HFFc6 (cell line): ENCODE data around the gene PIP. TPM values are rescaled to one million over a fixed set of nuclear protein-coding genes. Genes with fewer than 3 reads are reported as not detected.
"Not testable (repeated sequence)": the region's sequence is repeated elsewhere in the genome, so short reads cannot be mapped to it uniquely, and the experiment has no call there.

Experiments used
- DNase-seq: peaks from one replicate; pipeline ENCODE4 v3.0.0-alpha.2; 2018
- H3K27ac Mint-ChIP-seq: 2 replicates; pipeline ENCODE4 v1.8.0; 2020; ENCODE audit warnings: mild to moderate bottlenecking, mixed read lengths
- H3K27me3 Mint-ChIP-seq: 2 replicates; pipeline ENCODE4 v1.8.0; 2021; ENCODE audit warnings: mild to moderate bottlenecking, moderate library complexity, mixed read lengths; ENCODE audit not compliant: insufficient read depth
- H3K36me3 Mint-ChIP-seq: 2 replicates; pipeline ENCODE4 v1.8.0; 2021; ENCODE audit warnings: low read depth, mixed read lengths
- H3K4me1 Mint-ChIP-seq: 2 replicates; pipeline ENCODE4 v1.8.0; 2020; ENCODE audit warnings: low read depth, mixed read lengths
- H3K4me3 Mint-ChIP-seq: 2 replicates; pipeline ENCODE4 v1.8.0; 2020; ENCODE audit warnings: mild to moderate bottlenecking, moderate library complexity, mixed read lengths
- H3K9me3 Mint-ChIP-seq: 2 replicates; pipeline ENCODE4 v1.8.0; 2020; ENCODE audit warnings: mild to moderate bottlenecking, mixed read lengths
- total RNA-seq, 6 experiments: library from RNA; stranded (reverse); fragmentation: NEBNext Ultra II Directional; extraction: Animal tissue kit (Norgen Biotek cat#: 25700); gene quantifications; 2 replicates in 1 of 6; 3 replicates in 5 of 6; pipeline ENCODE4 v1.2.3, GENCODE V29; 2021
- TF ChIP-seq, protein P1 (sequence below): fragments of 200-600 bp; sonication (generic); IDR thresholded peaks from 2 replicates; pipeline ENCODE4 v1.5.0; 2021; ENCODE audit warnings: antibody characterized with exemption, mild to moderate bottlenecking

PIP gene
- total RNA-seq, 6 experiments from 2014 or later = not detected

- H3K36me3 Mint-ChIP-seq = no peaks in the 10 kb centered on the region
- DNase-seq = no peak
Measured at GRCh38 chr7:143117395-143117794, 14.5 kb upstream of the PIP start.

GRCh38 chr7:143120691-143121405 is 11.0 kb upstream of the PIP start:
- Mint-ChIP-seq H3K4me3 (no peak overlapping the region), H3K9me3 (peaks cover 43% of the 10 kb centered on the region), H3K36me3 (no peaks in the 10 kb centered on the region), H3K27ac (no peak overlapping the region), H3K4me1 (no peaks in the 10 kb centered on the region), H3K27me3 (no peaks in the 10 kb centered on the region; the same call in 1 of the 2 replicates)
- no peak for DNase-seq
- TF ChIP-seq, protein P1, sequence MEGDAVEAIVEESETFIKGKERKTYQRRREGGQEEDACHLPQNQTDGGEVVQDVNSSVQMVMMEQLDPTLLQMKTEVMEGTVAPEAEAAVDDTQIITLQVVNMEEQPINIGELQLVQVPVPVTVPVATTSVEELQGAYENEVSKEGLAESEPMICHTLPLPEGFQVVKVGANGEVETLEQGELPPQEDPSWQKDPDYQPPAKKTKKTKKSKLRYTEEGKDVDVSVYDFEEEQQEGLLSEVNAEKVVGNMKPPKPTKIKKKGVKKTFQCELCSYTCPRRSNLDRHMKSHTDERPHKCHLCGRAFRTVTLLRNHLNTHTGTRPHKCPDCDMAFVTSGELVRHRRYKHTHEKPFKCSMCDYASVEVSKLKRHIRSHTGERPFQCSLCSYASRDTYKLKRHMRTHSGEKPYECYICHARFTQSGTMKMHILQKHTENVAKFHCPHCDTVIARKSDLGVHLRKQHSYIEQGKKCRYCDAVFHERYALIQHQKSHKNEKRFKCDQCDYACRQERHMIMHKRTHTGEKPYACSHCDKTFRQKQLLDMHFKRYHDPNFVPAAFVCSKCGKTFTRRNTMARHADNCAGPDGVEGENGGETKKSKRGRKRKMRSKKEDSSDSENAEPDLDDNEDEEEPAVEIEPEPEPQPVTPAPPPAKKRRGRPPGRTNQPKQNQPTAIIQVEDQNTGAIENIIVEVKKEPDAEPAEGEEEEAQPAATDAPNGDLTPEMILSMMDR = no peak

More at GRCh38 chr7:143117395-143117794, 14.5 kb upstream of the PIP start:
- no peaks in the 10 kb centered on the region for H3K4me1 Mint-ChIP-seq
- peaks cover 49% of the 10 kb centered on the region for H3K9me3 Mint-ChIP-seq
- H3K4me3 Mint-ChIP-seq = no peak overlapping the region
- H3K27me3 Mint-ChIP-seq = no peaks in the 10 kb centered on the region
- H3K27ac Mint-ChIP-seq = no peak overlapping the region
- TF ChIP-seq, protein P1 = no peak

DNA sequence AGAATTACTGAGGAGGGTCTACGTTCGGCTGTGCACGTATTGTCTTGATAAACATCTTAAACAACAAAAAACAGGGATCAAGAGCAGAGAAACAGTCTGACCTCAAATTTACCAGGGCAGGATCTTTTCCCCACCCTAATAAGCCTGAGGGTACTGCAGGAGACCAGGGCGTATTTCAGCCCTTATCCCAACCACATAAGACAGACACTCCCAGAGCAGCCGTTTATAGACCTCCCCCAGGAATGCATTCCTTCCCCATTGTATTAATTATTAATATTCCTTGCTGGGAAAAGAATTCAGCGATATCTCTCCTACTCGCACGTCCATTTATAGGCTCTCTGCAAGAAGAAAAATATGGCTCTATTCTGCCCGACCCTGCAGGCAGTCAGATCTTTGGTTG is 8.6 kb upstream of the PIP start:
- not testable (repeated sequence) for H3K36me3 Mint-ChIP-seq, H3K4me1 Mint-ChIP-seq, H3K27ac Mint-ChIP-seq, H3K4me3 Mint-ChIP-seq, H3K27me3 Mint-ChIP-seq, DNase-seq
- H3K9me3 Mint-ChIP-seq = peaks cover 44% of the 10 kb centered on the region

- no peak overlapping the region for H3K4me3 Mint-ChIP-seq
- H3K9me3 Mint-ChIP-seq = peaks cover 41% of the 10 kb centered on the region
- DNase-seq = no peak
- H3K36me3 Mint-ChIP-seq = no peaks in the 10 kb centered on the region
- H3K27ac Mint-ChIP-seq = no peak overlapping the region
- no peaks in the 10 kb centered on the region for H3K4me1 Mint-ChIP-seq
- TF ChIP-seq, protein P1 = no peak
- no peaks in the 10 kb centered on the region; the same call in none of the 2 replicates for H3K27me3 Mint-ChIP-seq
Measured at GRCh38 chr7:143126146-143126545, 5.7 kb upstream of the PIP start.

- TF ChIP-seq, protein P1 = no peak
- no peaks in the 10 kb centered on the region; the same call in none of the 2 replicates for H3K27me3 Mint-ChIP-seq
Measured at GRCh38 chr7:143129051-143129450, 2.8 kb upstream of the PIP start.

GRCh38 chr7:143129477-143129876 is 2.4 kb upstream of the PIP start:
- Mint-ChIP-seq H3K4me1 (no peaks in the 10 kb centered on the region), H3K27me3 (no peaks in the 10 kb centered on the region; the same call in none of the 2 replicates), H3K36me3 (no peaks in the 10 kb centered on the region; the same call in 1 of the 2 replicates), H3K4me3 (no peak overlapping the region), H3K9me3 (peaks cover 17% of the 10 kb centered on the region), H3K27ac (no peak overlapping the region)
- TF ChIP-seq, protein P1 = no peak
- no peak for DNase-seq

More at GRCh38 chr7:143129051-143129450, 2.8 kb upstream of the PIP start:
- no peak for DNase-seq
- Mint-ChIP-seq H3K4me3 (no peak overlapping the region), H3K4me1 (no peaks in the 10 kb centered on the region), H3K36me3 (no peaks in the 10 kb centered on the region; the same call in 1 of the 2 replicates), H3K27ac (no peak overlapping the region), H3K9me3 (peaks cover 20% of the 10 kb centered on the region)
